Adipocyte (in vitro differentiated cells): ENCODE results near the gene VSX2.

Experiments used
- DNase-seq: peaks from one replicate; pipeline ENCODE4 v3.0.0-alpha.2; 2015; ENCODE audit warnings: low read depth
- H3K27me3 ChIP-seq: replicated peaks from 2 replicates; pipeline ENCODE4 v1.7.0; 2013; ENCODE audit warnings: mild to moderate bottlenecking, low read length, moderate library complexity; ENCODE audit not compliant: control insufficient read depth, insufficient read depth
- H3K36me3 ChIP-seq: 2 replicates; pipeline ENCODE4 v1.7.0; 2013; ENCODE audit warnings: low read length, mild to moderate bottlenecking, moderate library complexity; ENCODE audit not compliant: control insufficient read depth, insufficient read depth, severe bottlenecking
- H3K4me1 ChIP-seq: 2 replicates; pipeline ENCODE4 v1.7.0; 2013; ENCODE audit warnings: mild to moderate bottlenecking, low read length, moderate library complexity; ENCODE audit not compliant: control insufficient read depth, insufficient read depth
- H3K4me3 ChIP-seq: 2 replicates; pipeline ENCODE4 v1.7.0; 2013; ENCODE audit warnings: mild to moderate bottlenecking, low read length, moderate library complexity
- H3K9ac ChIP-seq: 2 replicates; pipeline ENCODE4 v1.7.0; 2013; ENCODE audit warnings: mild to moderate bottlenecking, low read length, moderate library complexity
- H3K9me3 ChIP-seq: 2 replicates; pipeline ENCODE4 v1.7.0; 2013; ENCODE audit warnings: mild to moderate bottlenecking, low read length, moderate library complexity; ENCODE audit not compliant: control insufficient read depth

The VSX2 gene

GRCh38 chr14:74309125-74310022 is 70.1 kb downstream of the VSX2 start:
- H3K36me3 ChIP-seq: no peaks in the 10 kb centered on the region
- H3K9ac ChIP-seq: no peak overlapping the region
- H3K4me1 ChIP-seq: no peaks in the 10 kb centered on the region
- H3K9me3 ChIP-seq: no peaks in the 10 kb centered on the region
- H3K27me3 ChIP-seq: no peaks in the 10 kb centered on the region
- H3K4me3 ChIP-seq: no peak overlapping the region
- no peak for DNase-seq

DNA sequence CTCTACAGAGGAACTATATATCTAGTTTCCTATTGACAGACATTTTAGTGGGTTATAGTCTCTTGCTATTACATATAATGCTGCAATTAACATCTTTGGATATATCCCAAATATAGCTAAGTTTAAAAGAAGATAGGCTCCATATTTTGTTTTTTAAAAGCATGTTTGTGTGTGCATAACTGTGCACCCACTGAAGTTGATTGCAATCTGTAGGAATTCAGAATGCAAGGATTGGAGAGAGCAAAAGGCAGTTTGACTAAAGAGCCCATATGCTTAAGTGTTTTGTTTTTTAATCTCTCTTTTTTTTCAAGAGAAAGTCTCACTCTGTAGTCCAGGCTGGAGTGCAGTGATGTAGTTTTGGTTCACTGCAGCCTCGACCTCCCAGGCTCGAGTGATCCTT is 72.9 kb downstream of the VSX2 start:
- no peaks in the 10 kb centered on the region for H3K36me3 ChIP-seq
- H3K9me3 ChIP-seq: no peaks in the 10 kb centered on the region
- no peaks in the 10 kb centered on the region for H3K4me1 ChIP-seq
- H3K4me3 ChIP-seq: no peak overlapping the region
- H3K9ac ChIP-seq: no peak overlapping the region
- no peak for DNase-seq
- peaks cover 3% of the 10 kb centered on the region for H3K27me3 ChIP-seq
